ENCODE data around the gene SLA2.
A peak's percentile ranks its signal among the peaks of the same experiment; 100 is the strongest.
"Not testable (repeated sequence)": the region's sequence is repeated elsewhere in the genome, so short reads cannot be mapped to it uniquely, and the experiment has no call there.

SLA2 gene

GRCh38 chr20:36572701-36573102 lies 73.3 kb downstream of the SLA2 start:
- peak; percentile 5 for FAIRE-seq
- TF ChIP-seq PAX5 (IDR thresholded peaks at IDR 0.05; ENCODE audit: insufficient read depth, low read length, severe bottlenecking) (no peak), POU2F2 (IDR thresholded peaks at IDR 0.05; ENCODE audit: low read depth, low read length) (no peak), POLR2A (IDR thresholded peaks at IDR 0.05; ENCODE audit: low read depth, low read length) (no peak), SPI1 (IDR thresholded peaks at IDR 0.05; ENCODE audit: low read depth, low read length) (no peak), POLR2AphosphoS5 (IDR thresholded peaks at IDR 0.05; ENCODE audit: low read depth, low read length) (no peak), TAF1 (IDR thresholded peaks at IDR 0.05; ENCODE audit: low read depth, low read length) (no peak)
- no peak for DNase-seq (ENCODE audit: insufficient read length, low spot score)

- FAIRE-seq (no peak), DNase-seq (ENCODE audit: insufficient read length, low spot score) (no peak)
- TF ChIP-seq PAX5 (IDR thresholded peaks at IDR 0.05; ENCODE audit: insufficient read depth, low read length, severe bottlenecking) (no peak), POLR2A (IDR thresholded peaks at IDR 0.05; ENCODE audit: low read depth, low read length) (no peak), POU2F2 (IDR thresholded peaks at IDR 0.05; ENCODE audit: low read depth, low read length) (no peak), TAF1 (IDR thresholded peaks at IDR 0.05; ENCODE audit: low read depth, low read length) (no peak), SPI1 (IDR thresholded peaks at IDR 0.05; ENCODE audit: low read depth, low read length) (no peak), POLR2AphosphoS5 (IDR thresholded peaks at IDR 0.05; ENCODE audit: low read depth, low read length) (no peak)
Measured at GRCh38 chr20:36571564-36572504, 74.2 kb downstream of the SLA2 start.

GRCh38 chr20:36569847-36570429 lies 76.1 kb downstream of the SLA2 start:
- DNase-seq (ENCODE audit: insufficient read length, low spot score) (no peak), FAIRE-seq (no peak)
- TF ChIP-seq SPI1 (IDR thresholded peaks at IDR 0.05; ENCODE audit: low read depth, low read length) (no peak), TAF1 (IDR thresholded peaks at IDR 0.05; ENCODE audit: low read depth, low read length) (no peak), POLR2AphosphoS5 (IDR thresholded peaks at IDR 0.05; ENCODE audit: low read depth, low read length) (no peak), PAX5 (IDR thresholded peaks at IDR 0.05; ENCODE audit: insufficient read depth, low read length, severe bottlenecking) (no peak), POLR2A (IDR thresholded peaks at IDR 0.05; ENCODE audit: low read depth, low read length) (no peak), POU2F2 (IDR thresholded peaks at IDR 0.05; ENCODE audit: low read depth, low read length) (no peak)

GRCh38 chr20:36565520-36565919 lies 80.5 kb downstream of the SLA2 start:
- DNase-seq (ENCODE audit: insufficient read length, low spot score) (no peak), FAIRE-seq (no peak)
- TF ChIP-seq POLR2AphosphoS5 (IDR thresholded peaks at IDR 0.05; ENCODE audit: low read depth, low read length) (no peak), SPI1 (IDR thresholded peaks at IDR 0.05; ENCODE audit: low read depth, low read length) (no peak), TAF1 (IDR thresholded peaks at IDR 0.05; ENCODE audit: low read depth, low read length) (no peak)

GRCh38 chr20:36564726-36565121 lies 81.3 kb downstream of the SLA2 start:
- not testable (repeated sequence) for FAIRE-seq; DNase-seq (ENCODE audit: insufficient read length, low spot score)

- FAIRE-seq; DNase-seq (ENCODE audit: insufficient read length, low spot score): not testable (repeated sequence)
Measured at GRCh38 chr20:36564078-36564725, 81.8 kb downstream of the SLA2 start.

GRCh38 chr20:36563374-36563773 lies 82.6 kb downstream of the SLA2 start:
- DNase-seq (ENCODE audit: insufficient read length, low spot score): no peak
- FAIRE-seq: no peak

GRCh38 chr20:36562724-36563123 lies 83.3 kb downstream of the SLA2 start:
- no peak for FAIRE-seq
- TF ChIP-seq POLR2AphosphoS5 (IDR thresholded peaks at IDR 0.05; ENCODE audit: low read depth, low read length) (no peak), SPI1 (IDR thresholded peaks at IDR 0.05; ENCODE audit: low read depth, low read length) (no peak), POLR2A (IDR thresholded peaks at IDR 0.05; ENCODE audit: low read depth, low read length) (no peak), PAX5 (IDR thresholded peaks at IDR 0.05; ENCODE audit: insufficient read depth, low read length, severe bottlenecking) (no peak), TAF1 (IDR thresholded peaks at IDR 0.05; ENCODE audit: low read depth, low read length) (no peak), POU2F2 (IDR thresholded peaks at IDR 0.05; ENCODE audit: low read depth, low read length) (no peak)
- no peak for DNase-seq (ENCODE audit: insufficient read length, low spot score)

More at GRCh38 chr20:36563374-36563773, 82.6 kb downstream of the SLA2 start:
- no peak for TF ChIP-seq SPI1 (IDR thresholded peaks at IDR 0.05; ENCODE audit: low read depth, low read length)
- no peak for TF ChIP-seq POLR2A (IDR thresholded peaks at IDR 0.05; ENCODE audit: low read depth, low read length)
- TF ChIP-seq TAF1 (IDR thresholded peaks at IDR 0.05; ENCODE audit: low read depth, low read length): no peak
- no peak for TF ChIP-seq PAX5 (IDR thresholded peaks at IDR 0.05; ENCODE audit: insufficient read depth, low read length, severe bottlenecking)
- TF ChIP-seq POLR2AphosphoS5 (IDR thresholded peaks at IDR 0.05; ENCODE audit: low read depth, low read length): no peak
- TF ChIP-seq POU2F2 (IDR thresholded peaks at IDR 0.05; ENCODE audit: low read depth, low read length): no peak
